Dendritic cell treated with granulocyte-macrophage colony-stimulating factor and Interleukin-4, amounts not matched to agents 40 ng/mL and 50 ng/mL, for 4 days (primary cell): ENCODE results near the gene ABLIM2.

Experiments
- H3K27ac Mint-ChIP-seq: one replicate; pipeline ENCODE4 v1.8.0; 2022; ENCODE audit warnings: mild to moderate bottlenecking, mixed read lengths
- H3K27me3 Mint-ChIP-seq: one replicate; pipeline ENCODE4 v1.8.0; 2022; ENCODE audit warnings: mild to moderate bottlenecking, mixed read lengths
- H3K36me3 Mint-ChIP-seq: one replicate; pipeline ENCODE4 v1.8.0; 2022; ENCODE audit warnings: low read depth, mixed read lengths
- H3K4me1 Mint-ChIP-seq: one replicate; pipeline ENCODE4 v1.8.0; 2022; ENCODE audit warnings: low read depth, mixed read lengths
- H3K4me3 Mint-ChIP-seq: one replicate; pipeline ENCODE4 v1.8.0; 2022; ENCODE audit warnings: mild to moderate bottlenecking, moderate library complexity, mixed read lengths
- H3K9me3 Mint-ChIP-seq: one replicate; pipeline ENCODE4 v1.8.0; 2022; ENCODE audit warnings: mixed read lengths
- intact Hi-C: fragments of 100-400 bp; cut with micrococcal nuclease; formaldehyde crosslinking; loops from one replicate; pipeline ENCODE4 v1.15.0; 2022

The ABLIM2 gene

DNA sequence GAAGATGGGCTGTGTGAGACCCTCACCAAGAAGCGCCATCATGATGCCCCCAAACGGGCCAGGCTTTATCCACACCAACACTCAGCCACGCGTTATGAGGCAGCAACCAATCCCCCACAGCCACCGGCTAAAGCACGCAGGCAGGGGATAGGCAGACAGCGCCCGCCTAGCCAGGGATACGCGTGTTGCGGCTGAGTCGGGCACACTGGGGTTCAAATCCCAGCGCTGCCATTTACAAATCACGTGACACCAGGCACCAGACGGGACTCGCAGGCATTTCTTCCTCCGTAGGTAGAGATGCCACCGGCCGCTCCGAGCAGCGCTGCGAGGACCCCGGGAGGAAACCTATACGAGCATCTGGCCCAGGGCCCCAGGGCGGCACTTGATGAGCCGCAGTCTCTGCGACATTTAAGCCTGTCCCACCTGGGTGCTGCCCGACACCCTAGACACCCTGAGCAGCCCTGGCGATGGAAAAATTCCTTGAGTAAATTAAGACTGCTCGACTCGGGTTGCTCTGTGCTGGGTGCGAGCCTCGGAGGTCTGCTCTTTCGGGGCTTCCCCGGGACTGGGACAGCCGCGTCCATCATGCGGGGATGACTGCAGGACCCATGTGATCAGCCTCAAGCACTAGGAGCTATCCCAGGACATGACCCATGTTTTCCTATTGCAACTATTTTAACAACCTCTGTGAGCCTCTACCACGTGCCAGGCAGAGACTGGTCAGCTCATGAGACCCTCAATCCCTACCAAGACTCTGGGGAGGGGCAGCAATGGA is 6.3 kb downstream of the ABLIM2 start:
- Mint-ChIP-seq H3K27ac (no peak overlapping the region), H3K9me3 (no peaks in the 10 kb centered on the region), H3K4me3 (no peak overlapping the region), H3K36me3 (no peaks in the 10 kb centered on the region), H3K4me1 (no peaks in the 10 kb centered on the region), H3K27me3 (peaks cover 59% of the 10 kb centered on the region)
- intact Hi-C loops, result no loop called here

- intact Hi-C loops, result no loop called here
- Mint-ChIP-seq H3K36me3 (no peaks in the 10 kb centered on the region), H3K4me1 (no peaks in the 10 kb centered on the region), H3K9me3 (no peaks in the 10 kb centered on the region), H3K27me3 (peaks cover 51% of the 10 kb centered on the region), H3K4me3 (no peak overlapping the region), H3K27ac (no peak overlapping the region)
These were observed 7.4 kb downstream of the ABLIM2 start for GRCh38 chr4:8151165-8151650.

DNA sequence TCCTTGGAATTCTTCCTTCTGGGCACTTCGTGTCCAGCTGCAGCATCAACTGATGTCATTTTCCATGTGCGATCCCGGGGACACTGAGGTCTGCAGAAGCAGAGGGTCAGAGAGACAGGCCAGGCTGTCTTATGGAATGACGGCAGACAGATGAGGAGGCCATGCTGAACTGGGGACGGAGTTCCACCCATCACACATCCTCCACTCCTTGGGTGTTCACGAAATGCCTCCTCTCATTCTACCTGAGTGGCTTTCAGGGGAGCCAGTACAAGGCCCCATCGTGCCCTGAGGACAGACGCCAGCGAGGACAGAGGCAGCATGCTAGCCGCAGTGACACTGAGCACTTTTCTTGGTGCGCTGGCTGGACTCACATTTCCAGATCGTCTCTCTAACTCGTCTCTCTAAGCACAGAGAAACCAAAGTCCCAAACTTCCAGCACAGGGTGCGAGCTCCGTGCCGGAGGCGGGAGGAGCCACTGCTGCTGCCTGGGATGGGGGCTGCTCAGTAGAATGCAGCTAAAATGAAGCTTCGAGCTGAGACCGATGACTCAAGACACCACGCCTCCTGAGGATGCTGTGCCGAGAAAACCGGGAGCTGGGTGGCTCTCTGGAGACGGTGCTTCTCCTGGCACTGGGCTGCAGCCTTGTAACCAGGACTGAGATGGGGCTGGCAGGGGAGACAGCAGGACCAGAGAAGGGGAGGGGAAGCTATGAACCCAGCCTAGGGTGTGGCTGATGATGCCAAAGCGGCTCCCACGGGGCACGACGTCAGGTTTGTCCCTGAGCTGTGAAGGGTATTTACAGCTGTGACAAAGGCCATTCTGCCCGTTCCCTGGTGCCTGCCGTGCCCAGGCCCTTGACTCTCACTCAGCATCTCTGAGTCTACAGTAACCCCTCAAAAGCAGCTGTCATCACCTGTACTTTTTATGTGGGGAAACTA is 8.2 kb downstream of the ABLIM2 start:
- no peak overlapping the region for H3K4me3 Mint-ChIP-seq
- no peaks in the 10 kb centered on the region for H3K36me3 Mint-ChIP-seq
- H3K4me1 Mint-ChIP-seq, result no peaks in the 10 kb centered on the region
- H3K9me3 Mint-ChIP-seq, result no peaks in the 10 kb centered on the region
- intact Hi-C loops, result no loop called here
- peaks cover 46% of the 10 kb centered on the region for H3K27me3 Mint-ChIP-seq
- H3K27ac Mint-ChIP-seq, result no peak overlapping the region

DNA sequence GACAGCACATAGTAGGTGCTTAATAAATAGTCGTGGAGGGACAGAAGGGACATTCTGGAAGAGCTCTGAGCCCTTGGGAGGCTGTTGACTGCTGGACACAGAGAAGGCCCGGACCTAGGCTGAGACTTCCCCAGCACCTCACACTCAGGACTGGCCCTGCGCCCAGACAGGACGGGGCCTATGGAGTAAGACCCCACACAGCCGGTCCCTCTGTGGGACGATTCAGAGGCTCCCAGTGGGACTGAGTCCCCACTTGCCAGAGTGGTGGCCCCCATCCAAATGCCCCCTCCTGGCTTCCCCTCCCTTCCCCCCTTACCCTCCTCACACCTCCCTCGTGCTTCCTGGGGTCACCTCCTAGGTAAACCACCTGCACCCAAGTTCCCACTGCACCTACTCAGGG is 8.9 kb downstream of the ABLIM2 start:
- Mint-ChIP-seq H3K4me1 (no peaks in the 10 kb centered on the region), H3K9me3 (no peaks in the 10 kb centered on the region), H3K27ac (no peak overlapping the region), H3K27me3 (peaks cover 47% of the 10 kb centered on the region), H3K36me3 (no peaks in the 10 kb centered on the region), H3K4me3 (no peak overlapping the region)
- intact Hi-C loops, result no loop called here

DNA sequence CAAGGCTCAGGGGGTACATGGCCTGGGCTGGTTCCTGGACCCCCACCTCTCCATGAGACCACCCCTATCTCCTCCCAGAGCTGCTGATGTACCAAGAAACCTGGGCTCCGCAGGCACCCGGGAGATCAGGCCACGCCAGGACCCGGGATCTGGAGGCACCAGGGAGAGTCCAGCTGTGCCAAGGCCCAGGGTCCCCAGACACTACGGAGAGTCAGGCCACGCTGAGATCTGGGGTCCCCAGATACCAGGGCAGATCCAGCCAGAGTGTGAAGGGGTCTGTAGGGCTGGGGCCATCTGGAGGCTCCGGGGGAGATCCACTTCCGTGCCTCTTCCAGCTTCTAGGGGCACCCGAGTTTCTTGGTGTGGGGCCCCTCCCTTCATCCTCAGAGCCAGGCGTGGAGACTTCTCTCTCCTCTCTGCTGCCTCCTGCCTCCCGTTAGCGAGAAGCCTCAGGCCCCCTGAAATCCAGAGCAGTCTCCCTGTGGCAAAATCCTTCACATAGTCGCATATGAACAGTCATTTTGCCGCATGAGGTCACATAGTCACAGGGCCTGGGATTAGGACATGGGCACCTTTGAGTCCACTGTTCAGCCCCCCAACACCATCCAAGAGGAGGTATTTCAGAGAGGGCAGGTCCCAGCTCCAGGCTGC is 9.7 kb downstream of the ABLIM2 start:
- Mint-ChIP-seq H3K27me3 (peaks cover 46% of the 10 kb centered on the region), H3K4me3 (no peak overlapping the region), H3K9me3 (no peaks in the 10 kb centered on the region), H3K36me3 (no peaks in the 10 kb centered on the region), H3K27ac (no peak overlapping the region), H3K4me1 (no peaks in the 10 kb centered on the region)
- intact Hi-C loops, result no loop called here

- H3K36me3 Mint-ChIP-seq, result no peaks in the 10 kb centered on the region
- H3K27ac Mint-ChIP-seq, result no peak overlapping the region
- no peaks in the 10 kb centered on the region for H3K4me1 Mint-ChIP-seq
- no peaks in the 10 kb centered on the region for H3K9me3 Mint-ChIP-seq
- intact Hi-C loops, result no loop called here
- no peak overlapping the region for H3K4me3 Mint-ChIP-seq
- peaks cover 45% of the 10 kb centered on the region for H3K27me3 Mint-ChIP-seq
These were observed 10.5 kb downstream of the ABLIM2 start for GRCh38 chr4:8148159-8148558.

DNA sequence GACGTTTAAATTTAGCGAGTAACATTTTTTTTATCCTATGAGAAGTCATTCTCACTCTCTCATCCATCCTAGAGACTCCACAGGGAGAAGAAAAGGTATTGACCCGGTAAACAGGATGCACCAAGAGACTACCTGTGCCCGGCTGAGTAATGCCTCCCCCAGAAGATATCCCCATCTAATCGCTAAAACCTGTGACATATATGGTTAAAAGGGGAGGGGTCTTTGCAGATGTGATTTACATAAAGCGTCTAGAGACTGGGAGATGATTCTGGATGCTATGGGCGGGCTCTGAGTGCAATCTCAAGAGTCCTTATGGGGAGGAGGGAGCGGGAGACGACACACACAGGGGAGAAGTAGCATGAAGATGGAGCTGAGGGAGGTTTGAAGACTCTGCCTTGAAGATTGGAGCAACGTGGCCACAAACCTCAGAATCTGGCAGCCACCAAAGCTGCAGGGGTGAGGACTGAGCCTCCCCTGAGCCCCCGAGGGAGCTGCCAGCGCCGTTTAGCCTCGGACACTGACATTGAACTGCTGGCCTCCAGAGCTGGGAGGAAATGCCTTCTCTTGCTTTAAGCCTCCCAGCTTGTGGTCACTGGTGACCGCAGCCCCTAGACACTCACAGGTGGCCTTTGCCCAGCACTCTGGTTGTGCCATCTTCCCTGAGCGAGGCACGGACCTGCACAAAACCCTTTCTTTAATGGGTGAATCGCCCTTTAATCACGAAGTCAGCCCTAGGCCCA is 11.2 kb downstream of the ABLIM2 start:
- H3K27ac Mint-ChIP-seq, result no peak overlapping the region
- H3K27me3 Mint-ChIP-seq, result peaks cover 42% of the 10 kb centered on the region
- H3K9me3 Mint-ChIP-seq, result no peaks in the 10 kb centered on the region
- H3K4me1 Mint-ChIP-seq, result no peaks in the 10 kb centered on the region
- no peaks in the 10 kb centered on the region for H3K36me3 Mint-ChIP-seq
- intact Hi-C loops, result no loop called here
- no peak overlapping the region for H3K4me3 Mint-ChIP-seq

DNA sequence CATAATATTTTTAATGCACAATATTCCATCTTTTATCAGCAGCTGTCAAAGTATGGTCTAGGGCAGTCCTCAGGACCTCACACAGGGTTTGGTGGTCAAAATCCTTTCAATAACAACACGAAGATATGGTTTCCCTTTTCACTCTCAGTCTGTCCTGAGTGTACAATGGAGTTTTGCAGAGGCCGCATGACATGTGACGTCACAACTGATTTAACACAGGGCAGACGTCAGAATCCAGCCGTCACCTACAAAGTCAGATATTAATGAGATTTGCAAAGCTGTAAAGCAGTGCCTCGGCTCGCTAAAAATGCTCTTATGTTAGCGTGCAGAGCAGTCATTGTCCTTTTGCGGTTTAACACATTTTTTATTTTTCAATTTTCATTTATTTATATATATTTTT is 12.5 kb downstream of the ABLIM2 start:
- Mint-ChIP-seq H3K9me3 (no peaks in the 10 kb centered on the region), H3K4me1 (no peaks in the 10 kb centered on the region), H3K36me3 (no peaks in the 10 kb centered on the region), H3K27ac (no peak overlapping the region), H3K4me3 (no peak overlapping the region), H3K27me3 (peaks cover 43% of the 10 kb centered on the region)
- intact Hi-C loops, result no loop called here

- H3K4me3 Mint-ChIP-seq, result no peak overlapping the region
- no peak overlapping the region for H3K27ac Mint-ChIP-seq
- H3K36me3 Mint-ChIP-seq, result no peaks in the 10 kb centered on the region
- peaks cover 38% of the 10 kb centered on the region for H3K27me3 Mint-ChIP-seq
- H3K9me3 Mint-ChIP-seq, result no peaks in the 10 kb centered on the region
- intact Hi-C loops, result no loop called here
- no peaks in the 10 kb centered on the region for H3K4me1 Mint-ChIP-seq
These were observed 14.3 kb downstream of the ABLIM2 start for GRCh38 chr4:8144359-8144758.

GRCh38 chr4:8143392-8144140 is 15.0 kb downstream of the ABLIM2 start:
- Mint-ChIP-seq H3K9me3 (no peaks in the 10 kb centered on the region), H3K27ac (no peak overlapping the region), H3K4me1 (no peaks in the 10 kb centered on the region), H3K27me3 (peaks cover 40% of the 10 kb centered on the region), H3K36me3 (no peaks in the 10 kb centered on the region), H3K4me3 (no peak overlapping the region)
- intact Hi-C loops, result no loop called here

DNA sequence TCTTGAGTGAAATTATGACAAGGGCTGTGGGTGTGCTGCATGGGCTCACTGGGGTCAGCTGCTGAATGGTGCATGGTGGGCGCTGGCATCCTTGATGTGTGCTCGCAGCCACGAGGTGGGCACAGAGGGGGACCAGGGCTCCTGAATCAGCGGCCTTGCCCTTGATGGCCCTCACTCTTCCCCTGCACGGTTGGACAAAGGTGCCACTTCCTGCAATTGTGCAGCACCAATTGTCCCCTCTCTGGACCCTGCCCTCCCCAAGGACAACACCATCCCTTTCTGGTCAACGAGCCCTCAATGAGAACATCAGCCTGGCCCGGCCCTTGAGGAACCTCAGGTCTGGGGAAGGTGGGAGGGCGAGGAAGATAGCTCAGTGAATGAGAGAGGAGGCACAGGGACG is 16.1 kb downstream of the ABLIM2 start:
- Mint-ChIP-seq H3K4me1 (no peaks in the 10 kb centered on the region), H3K9me3 (no peaks in the 10 kb centered on the region), H3K36me3 (no peaks in the 10 kb centered on the region), H3K4me3 (no peak overlapping the region), H3K27me3 (peaks cover 39% of the 10 kb centered on the region), H3K27ac (no peak overlapping the region)
- intact Hi-C loops, result no loop called here

DNA sequence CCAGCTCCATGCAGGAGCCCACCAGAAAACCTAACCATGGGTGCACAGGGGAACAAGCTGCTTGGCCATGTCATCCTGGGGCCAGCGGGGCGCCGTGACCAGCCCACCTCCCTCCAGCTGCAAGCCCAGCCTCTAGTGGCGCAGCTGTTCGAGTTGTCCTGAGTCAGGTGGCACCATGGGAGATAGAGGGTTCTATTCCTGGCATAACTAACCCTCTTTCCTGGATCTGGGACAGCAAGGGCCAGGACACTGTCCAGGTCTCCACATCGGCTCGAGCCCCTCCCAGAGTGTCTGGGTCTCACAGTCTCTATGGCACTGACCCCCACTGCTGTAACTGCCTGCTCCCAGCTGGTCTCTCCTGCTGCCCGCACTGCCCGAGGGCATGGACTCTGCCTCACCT is 16.7 kb downstream of the ABLIM2 start:
- no peak overlapping the region for H3K27ac Mint-ChIP-seq
- H3K27me3 Mint-ChIP-seq, result peaks cover 36% of the 10 kb centered on the region
- no peaks in the 10 kb centered on the region for H3K36me3 Mint-ChIP-seq
- H3K4me3 Mint-ChIP-seq, result no peak overlapping the region
- intact Hi-C loops, result no loop called here
- H3K4me1 Mint-ChIP-seq, result no peaks in the 10 kb centered on the region
- H3K9me3 Mint-ChIP-seq, result no peaks in the 10 kb centered on the region

- intact Hi-C loops, result no loop called here
- Mint-ChIP-seq H3K27ac (no peak overlapping the region), H3K4me1 (no peaks in the 10 kb centered on the region), H3K9me3 (no peaks in the 10 kb centered on the region), H3K36me3 (no peaks in the 10 kb centered on the region), H3K27me3 (peaks cover 36% of the 10 kb centered on the region), H3K4me3 (no peak overlapping the region)
These were observed 17.7 kb downstream of the ABLIM2 start for GRCh38 chr4:8140915-8141314.
